HepG2 (cell line): ENCODE measurements around the gene RANGRF. TPM values are rescaled to one million over a fixed set of nuclear protein-coding genes. Genes with fewer than 3 reads are reported as not detected.

Source experiments
- ATAC-seq: fragments of 200-7000 bp; cut with Tn5 transposase; 3 replicates; pipeline ENCODE4 v1.9.1; 2020; ENCODE audit warnings: mild to moderate bottlenecking, moderate library complexity
- BruUV-seq: library from RNA; stranded (reverse); fragments of 400-500 nt; replicated peaks from 2 replicates; lab custom pipeline; 2021; lab: Mats Ljungman, UMichigan
- CTCF ChIA-PET: fragments of 300-600 bp; formaldehyde crosslinking; extraction: SDS; loops from one replicate; lab custom pipeline; 2021; ENCODE audit warnings: low total read pairs, inconsistent platforms, low intra/inter-chr PET ratio; lab: Yijun Ruan, JAX
- POLR2A ChIA-PET: fragments of 350-600 bp; sonication (Branson Sonifier 250); formaldehyde crosslinking; loops from one replicate; lab custom pipeline; 2020; ENCODE audit warnings: antibody characterized with exemption, inconsistent platforms; lab: Yijun Ruan, JAX
- DNase-seq: peaks from one replicate; pipeline ENCODE4 v3.0.0-alpha.2; 2015; ENCODE audit warnings: low spot score
- FAIRE-seq: peaks from 3 replicates; lab custom pipeline; 2011; peaks lifted over from hg19 to GRCh38; lab: Jason Lieb, UNC
- H2AFZ ChIP-seq: one replicate; pipeline ENCODE4 v1.6.1; 2011; ENCODE audit warnings: low read length, inconsistent platforms
- H3K27ac ChIP-seq: fragments of 300-600 bp; 3 replicates; pipeline ENCODE4 v1.8.0; 2011; ENCODE audit warnings: mixed run types, mild to moderate bottlenecking, mixed read lengths, low read length, inconsistent platforms; ENCODE audit not compliant: insufficient read depth; ENCODE audit errors: extremely low read length
- H3K27me3 ChIP-seq, 2 experiments: fragments of 200-600 bp in 1 of 2; 2 replicates in 1 of 2; 3 replicates in 1 of 2; pipeline versions ENCODE4 v1.6.0 to v1.8.0; 2011; ENCODE audit warnings: low read length in 2 of 2, mild to moderate bottlenecking in 2 of 2, moderate library complexity in 2 of 2, inconsistent platforms in 1 of 2; ENCODE audit not compliant: insufficient read depth in 2 of 2, control insufficient read depth in 1 of 2
- H3K36me3 ChIP-seq, 2 experiments: fragments of 200-600 bp in 1 of 2; replicated peaks in 1 of 2; 2 replicates in 1 of 2; 3 replicates in 1 of 2; pipeline versions ENCODE4 v1.5.1 to v1.8.0; 2011; ENCODE audit warnings: low read length in 2 of 2, inconsistent platforms in 1 of 2; ENCODE audit not compliant: insufficient read depth in 2 of 2, control insufficient read depth in 1 of 2
- H3K4me1 ChIP-seq: 2 replicates; pipeline ENCODE4 v1.5.1; 2012; ENCODE audit warnings: low read length, inconsistent platforms; ENCODE audit not compliant: insufficient read depth
- H3K4me2 ChIP-seq: 2 replicates; pipeline ENCODE4 v1.6.0; 2011; ENCODE audit warnings: low read depth, low read length, inconsistent platforms
- H3K4me3 ChIP-seq, 3 experiments: fragments of 200-600 bp in 1 of 3; sonication (generic), shearing (Covaris generic) in 1 of 3; replicated peaks in 1 of 3; 2 replicates each; pipeline ENCODE4 v1.5.1; 2011 to 2016; ENCODE audit warnings: low read length in 3 of 3, inconsistent platforms in 2 of 3, low read depth in 2 of 3, mild to moderate bottlenecking in 2 of 3, control low read depth in 1 of 3, mixed read lengths in 1 of 3; ENCODE audit not compliant: insufficient read depth in 1 of 3
- H3K79me2 ChIP-seq: one replicate; pipeline ENCODE4 v1.6.1; 2011; ENCODE audit warnings: low read length, inconsistent platforms; ENCODE audit not compliant: insufficient read depth
- H3K9ac ChIP-seq: 2 replicates; pipeline ENCODE4 v1.6.0; 2011; ENCODE audit warnings: mild to moderate bottlenecking, low read depth, low read length, inconsistent platforms; ENCODE audit not compliant: insufficient read depth
- H3K9me3 ChIP-seq: 2 replicates; pipeline ENCODE4 v1.5.1; 2012; ENCODE audit warnings: mild to moderate bottlenecking, low read length
- H4K20me1 ChIP-seq: 2 replicates; pipeline ENCODE4 v1.6.0; 2011; ENCODE audit warnings: inconsistent platforms, mild to moderate bottlenecking, low read length, moderate library complexity; ENCODE audit not compliant: insufficient read depth
- ATF5 ChIP-seq: sonication (generic); formaldehyde crosslinking; IDR thresholded peaks from 2 replicates; pipeline ENCODE4 v1.4.0; 2020; ENCODE audit warnings: mild to moderate bottlenecking, low read depth, missing genetic modification reagents
- BCLAF1 ChIP-seq: fragments of 450-650 bp; IDR thresholded peaks from 2 replicates; pipeline ENCODE4 v1.6.1; 2017; ENCODE audit warnings: mild to moderate bottlenecking
- CBX2 ChIP-seq, 2 experiments: fragments of 200-600 bp in 1 of 2; sonication (generic); formaldehyde crosslinking in 1 of 2; IDR thresholded peaks; 2 replicates each; pipeline versions ENCODE4 v1.7.0 to v1.8.1; 2018 to 2022; ENCODE audit warnings: low read depth in 2 of 2, low read length in 1 of 2, mild to moderate bottlenecking in 1 of 2, missing genetic modification reagents in 1 of 2
- NCOR1 ChIP-seq: fragments of 200-600 bp; sonication (generic); IDR thresholded peaks from 2 replicates; pipeline ENCODE4 v1.7.0; 2017; ENCODE audit warnings: antibody characterized with exemption, low read length, borderline replicate concordance
- NR0B2 ChIP-seq: sonication (generic); formaldehyde crosslinking; IDR thresholded peaks from 2 replicates; pipeline ENCODE4 v1.4.0; 2020; ENCODE audit warnings: mild to moderate bottlenecking, missing genetic modification reagents
- NR2F6 ChIP-seq, 2 experiments: IDR thresholded peaks; 2 replicates each; pipeline ENCODE4 v1.6.1; 2016; ENCODE audit warnings: antibody characterized with exemption in 1 of 2, mild to moderate bottlenecking in 1 of 2
- RAD21 ChIP-seq: fragments of 450-650 bp; formaldehyde crosslinking; IDR thresholded peaks from 2 replicates; pipeline ENCODE4 v1.5.0; 2020; ENCODE audit warnings: mild to moderate bottlenecking
- SETDB1 ChIP-seq: sonication (generic); formaldehyde crosslinking; IDR thresholded peaks from 2 replicates; pipeline ENCODE4 v1.5.1; 2020; ENCODE audit warnings: missing genetic modification reagents, mild to moderate bottlenecking, borderline replicate concordance
- SPEN ChIP-seq: sonication (generic); formaldehyde crosslinking; IDR thresholded peaks from 2 replicates; pipeline ENCODE4 v1.5.1; 2020; ENCODE audit warnings: low read depth, mild to moderate bottlenecking, missing genetic modification reagents
- SRSF9 ChIP-seq: fragments of 200-400 bp; formaldehyde crosslinking; IDR thresholded peaks from 2 replicates; pipeline ENCODE4 v1.6.1; 2018; ENCODE audit warnings: borderline replicate concordance, mild to moderate bottlenecking, low read depth, low read length; ENCODE audit not compliant: insufficient read depth, poor library complexity, severe bottlenecking
- STAG1 ChIP-seq: sonication (generic); formaldehyde crosslinking; IDR thresholded peaks from 2 replicates; pipeline ENCODE4 v1.4.0; 2020; ENCODE audit warnings: missing genetic modification reagents
- ZNF430 ChIP-seq: sonication (generic); formaldehyde crosslinking; IDR thresholded peaks from 2 replicates; pipeline ENCODE4 v1.9.0; 2021; ENCODE audit warnings: mild to moderate bottlenecking, missing genetic modification reagents
- ZNF639 ChIP-seq: conservative IDR thresholded peaks from 2 replicates; pipeline ENCODE4 v1.6.1; 2018; ENCODE audit warnings: missing genetic modification reagents
- ZNF660 ChIP-seq: sonication (generic); formaldehyde crosslinking; IDR thresholded peaks from 2 replicates; pipeline ENCODE4 v1.5.1; 2020; ENCODE audit warnings: mild to moderate bottlenecking, low read depth, missing genetic modification reagents, borderline replicate concordance
- ZNF766 ChIP-seq: sonication (generic); formaldehyde crosslinking; IDR thresholded peaks from 2 replicates; pipeline ENCODE4 v1.5.0; 2020; ENCODE audit warnings: missing genetic modification reagents, borderline replicate concordance
- WGBS: methylation state at CpG from one replicate; pipeline ENCODE4 v1.1.6; 2017; ENCODE audit warnings: low lambda C conversion rate; 5-methylcytosine and 5-hydroxymethylcytosine counted together
- in situ Hi-C: cut with HindIII; loops from 2 replicates; pipeline ENCODE4 v1.10.0; 2017; ENCODE audit warnings: low pct_unique_long_range_greater_than_20kb; ENCODE audit not compliant: extremely low pct_ligation_motif_present
- intact Hi-C: fragments of 100-400 bp; cut with micrococcal nuclease; formaldehyde crosslinking; loops from one replicate; pipeline ENCODE4 v1.10.0; 2022; ENCODE audit not compliant: unreplicated experiment
- polyA plus RNA-seq, 8 experiments: library from polyadenylated mRNA; depleted of rRNA in 3 of 8; stranded (reverse) in 7 of 8; unstranded in 1 of 8; fragments of >200 nt; fragmentation: Illumina TruSeq in 4 of 8; extraction: Trizol in 4 of 8; gene quantifications; 2 replicates each; pipeline versions ENCODE4 v1.2.1 to v1.2.3, GENCODE V29; 2011 to 2016; ENCODE audit warnings: low read depth in 4 of 8, missing spikeins in 1 of 8, mixed read lengths in 1 of 8; ENCODE audit not compliant: insufficient read depth in 1 of 8
- total RNA-seq, 5 experiments: library from RNA; depleted of rRNA; stranded (reverse); fragments of >200 nt; fragmentation: Illumina TruSeq; extraction: Trizol; gene quantifications; 2 replicates each; pipeline ENCODE4 v1.2.3, GENCODE V29; 2016; ENCODE audit warnings: low read depth in 1 of 5

Gene RANGRF
- total and polyA plus RNA-seq, 2 of the 13 experiments (the other 11 are each of a cell fraction or from before 2014, with no cell fraction given), result 18.6 to 40.7 TPM

- no peaks in the 10 kb centered on the region for H3K79me2 ChIP-seq
- ATAC-seq (no peak), FAIRE-seq (no peak), DNase-seq (no peak)
- no TSS peak for BruUV-seq
- intact Hi-C loops, result no loop called here
- no peak overlapping the region; the same call in 1 of the 2 replicates for H3K4me2 ChIP-seq
- H3K9ac ChIP-seq, result no peak overlapping the region
- no peak overlapping the region for H3K27ac ChIP-seq
- WGBS, result 65% methylated on average over 26 of the region's 26 CpGs
- CTCF ChIA-PET, result no interaction called here
- H3K4me3 ChIP-seq, result no peak overlapping the region
- H3K4me1 ChIP-seq, result no peaks in the 10 kb centered on the region
- in situ Hi-C loops, result no loop called here
- POLR2A ChIA-PET, result no interaction called here
- H3K36me3 ChIP-seq, result no peaks in the 10 kb centered on the region
- TF ChIP-seq NR2F6 (IDR thresholded peaks at IDR 0.05) (no peak), NR2F6 (CRISPR knock-in tag; IDR thresholded peaks at IDR 0.05) (no peak), SRSF9 (no peak), SPEN (no peak), NCOR1 (no peak), SETDB1 (CRISPR knock-in tag) (no peak), CBX2 (IDR thresholded peaks at IDR 0.05; ENCODE audit: low read depth, low read length) (no peak), CBX2 (CRISPR knock-in tag; IDR thresholded peaks at IDR 0.05; ENCODE audit: low read depth) (no peak), ZNF430 (CRISPR knock-in tag) (no peak), STAG1 (no peak), RAD21 (CRISPR knock-in tag) (no peak), ZNF660 (no peak), ATF5 (CRISPR knock-in tag) (no peak), BCLAF1 (no peak), NR0B2 (CRISPR knock-in tag) (no peak), ZNF766 (no peak), ZNF639 (CRISPR knock-in tag) (no peak)
- H4K20me1 ChIP-seq, result no peaks in the 10 kb centered on the region
- H2AFZ ChIP-seq, result no peak overlapping the region
- H3K9me3 ChIP-seq, result no peaks in the 10 kb centered on the region
- H3K27me3 ChIP-seq, result peaks cover 14 to 72% of the 10 kb centered on the region in 2 experiments
Observed at GRCh38 chr17:8315764-8316217, 27.3 kb downstream of the RANGRF start.
